Activated naive CD4-positive, alpha-beta T cell treated with anti-CD3 and anti-CD28 coated beads, Interleukin-2, amount 50 U/mL, for 24 hours (primary cell): Measurements from ENCODE around the gene PTPN14.

Experiments
- H3K27ac Mint-ChIP-seq: one replicate; pipeline ENCODE4 v1.8.0; 2021; ENCODE audit warnings: mild to moderate bottlenecking, mixed read lengths
- H3K27me3 Mint-ChIP-seq: one replicate; pipeline ENCODE4 v1.8.0; 2021; ENCODE audit warnings: mixed read lengths
- H3K36me3 Mint-ChIP-seq: one replicate; pipeline ENCODE4 v1.8.0; 2021; ENCODE audit warnings: mixed read lengths
- H3K4me1 Mint-ChIP-seq: one replicate; pipeline ENCODE4 v1.8.0; 2021; ENCODE audit warnings: mixed read lengths
- H3K4me3 Mint-ChIP-seq: one replicate; pipeline ENCODE4 v1.8.0; 2021; ENCODE audit warnings: mild to moderate bottlenecking, mixed read lengths
- H3K9me3 Mint-ChIP-seq: one replicate; pipeline ENCODE4 v1.8.0; 2021; ENCODE audit warnings: mixed read lengths

The PTPN14 gene

DNA sequence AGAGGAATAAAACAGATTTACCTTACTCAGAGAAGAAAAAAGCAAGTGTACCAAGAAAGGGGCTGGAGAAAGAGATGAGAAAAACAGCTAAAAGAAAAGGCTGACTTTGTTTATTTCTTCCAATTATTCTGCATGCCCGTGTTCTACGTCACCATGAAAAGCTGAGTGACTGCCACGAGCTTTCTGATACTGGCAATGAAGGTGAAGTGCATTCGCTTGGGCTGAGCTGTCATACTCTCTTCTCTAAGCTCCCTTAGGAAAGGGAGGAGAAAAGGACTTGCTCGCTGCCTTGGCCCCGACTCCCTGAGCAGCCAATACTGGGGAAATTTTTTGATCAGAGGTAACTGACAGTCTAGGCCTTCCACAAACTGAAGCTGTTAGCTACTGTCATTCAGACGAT lies 165.1 kb downstream of the PTPN14 start:
- Mint-ChIP-seq H3K27ac (no peak overlapping the region), H3K9me3 (no peaks in the 10 kb centered on the region), H3K36me3 (no peaks in the 10 kb centered on the region), H3K4me1 (no peaks in the 10 kb centered on the region), H3K4me3 (no peak overlapping the region), H3K27me3 (no peaks in the 10 kb centered on the region)

DNA sequence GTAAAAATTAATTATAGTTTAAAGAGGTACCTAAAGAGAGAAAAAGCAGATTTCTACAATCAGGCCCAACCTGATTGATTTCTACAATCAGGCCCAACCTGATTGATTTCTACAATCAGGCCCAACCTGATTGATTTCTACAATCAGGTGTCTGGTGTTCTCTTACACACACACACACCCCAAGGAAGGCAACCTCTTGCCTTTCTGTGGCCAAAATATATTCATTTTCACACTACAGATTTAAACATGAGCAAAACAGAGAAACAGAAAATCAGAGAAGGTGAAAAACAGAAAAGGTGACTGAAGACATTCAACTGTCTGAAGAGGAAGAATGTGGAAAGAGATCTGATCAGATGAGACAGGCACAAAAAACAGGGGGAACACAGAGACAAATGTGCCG lies 166.0 kb downstream of the PTPN14 start:
- H3K4me3 Mint-ChIP-seq = no peak overlapping the region
- H3K4me1 Mint-ChIP-seq = no peaks in the 10 kb centered on the region
- no peak overlapping the region for H3K27ac Mint-ChIP-seq
- H3K27me3 Mint-ChIP-seq = no peaks in the 10 kb centered on the region
- no peaks in the 10 kb centered on the region for H3K9me3 Mint-ChIP-seq
- H3K36me3 Mint-ChIP-seq = no peaks in the 10 kb centered on the region

DNA sequence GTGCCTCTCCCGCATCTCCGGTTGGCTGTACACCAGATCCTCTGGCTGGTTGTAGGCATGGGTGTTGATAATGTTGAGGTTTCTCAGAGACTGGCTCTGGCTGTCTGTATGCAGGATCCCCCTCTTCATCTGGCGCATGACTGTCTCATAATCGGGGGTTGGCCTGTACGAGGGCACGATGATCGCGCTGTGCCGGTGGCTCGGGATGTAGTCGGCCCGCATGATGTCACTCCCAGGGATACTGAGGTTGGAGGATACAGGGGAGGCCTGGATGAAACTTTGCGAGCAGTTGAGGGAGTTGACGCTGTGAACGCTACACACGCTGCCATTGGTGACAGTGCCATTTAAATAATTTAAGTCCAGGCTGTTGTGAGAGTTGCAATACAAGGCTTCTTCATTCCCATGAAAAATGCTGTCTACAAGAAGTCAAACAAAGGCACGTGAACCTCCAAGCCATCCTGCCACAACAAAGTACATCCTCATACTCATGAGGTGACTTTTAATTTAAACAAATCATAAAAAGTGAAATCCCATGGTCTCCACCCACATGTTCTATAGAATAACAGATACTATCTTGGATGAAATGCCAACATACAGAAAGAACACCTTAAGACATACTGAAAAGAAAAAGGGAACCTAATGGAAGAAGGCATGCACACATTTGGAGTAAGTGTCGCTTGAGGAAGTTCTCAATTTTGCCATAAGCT lies 166.9 kb downstream of the PTPN14 start:
- Mint-ChIP-seq H3K4me3 (no peak overlapping the region), H3K27me3 (no peaks in the 10 kb centered on the region), H3K9me3 (no peaks in the 10 kb centered on the region), H3K36me3 (no peaks in the 10 kb centered on the region), H3K27ac (no peak overlapping the region), H3K4me1 (no peaks in the 10 kb centered on the region)

DNA sequence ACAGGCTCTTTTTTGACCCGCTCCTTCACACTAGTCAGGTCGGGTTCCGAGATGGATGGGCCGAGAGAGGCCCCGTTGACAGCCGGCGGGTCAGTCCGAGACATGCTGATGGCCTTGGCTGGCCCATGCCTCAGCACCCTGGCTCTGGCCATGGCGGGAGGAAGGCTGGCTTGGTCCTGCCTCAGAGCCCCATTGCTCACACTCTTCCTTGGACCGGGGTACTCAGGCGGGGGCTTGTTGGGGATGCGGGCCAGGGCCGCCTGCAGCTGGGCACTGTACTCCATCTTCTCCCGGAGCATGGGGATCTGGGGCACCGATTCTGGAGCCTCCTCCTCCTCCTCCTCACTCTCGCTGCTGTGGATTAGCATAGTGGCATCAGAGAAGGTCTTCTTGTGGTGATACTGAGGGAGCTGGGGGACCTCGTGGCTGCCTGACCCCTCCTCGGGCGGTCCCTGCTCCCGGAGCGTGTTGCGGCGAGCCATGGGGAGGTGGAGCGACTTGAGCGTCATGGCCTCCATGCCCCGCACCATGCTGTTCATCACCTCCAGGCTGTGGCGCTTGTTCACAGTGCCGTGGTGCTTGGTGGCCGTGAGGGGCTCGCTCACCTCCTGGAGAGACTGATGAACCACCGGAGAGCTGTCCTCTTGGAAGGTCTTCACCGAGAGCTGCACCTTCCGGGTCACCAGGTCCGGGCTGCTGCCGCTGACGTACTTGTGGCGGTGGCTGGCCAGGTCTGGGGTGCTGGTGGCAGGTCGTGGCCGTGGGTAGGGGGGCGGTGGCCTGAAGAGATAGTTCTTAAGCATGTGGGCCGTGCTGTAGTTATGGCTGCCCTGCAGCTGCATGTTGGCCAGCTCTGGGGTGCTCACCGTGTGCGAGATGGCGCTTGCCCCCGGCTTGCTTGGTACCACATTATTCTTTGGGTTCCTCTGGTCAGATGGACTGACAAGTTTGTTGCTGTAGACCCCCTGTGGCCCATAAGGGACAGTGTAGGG lies 167.7 kb downstream of the PTPN14 start:
- no peaks in the 10 kb centered on the region for H3K4me1 Mint-ChIP-seq
- no peaks in the 10 kb centered on the region for H3K36me3 Mint-ChIP-seq
- no peak overlapping the region for H3K27ac Mint-ChIP-seq
- H3K27me3 Mint-ChIP-seq = no peaks in the 10 kb centered on the region
- H3K9me3 Mint-ChIP-seq = no peaks in the 10 kb centered on the region
- no peak overlapping the region for H3K4me3 Mint-ChIP-seq

DNA sequence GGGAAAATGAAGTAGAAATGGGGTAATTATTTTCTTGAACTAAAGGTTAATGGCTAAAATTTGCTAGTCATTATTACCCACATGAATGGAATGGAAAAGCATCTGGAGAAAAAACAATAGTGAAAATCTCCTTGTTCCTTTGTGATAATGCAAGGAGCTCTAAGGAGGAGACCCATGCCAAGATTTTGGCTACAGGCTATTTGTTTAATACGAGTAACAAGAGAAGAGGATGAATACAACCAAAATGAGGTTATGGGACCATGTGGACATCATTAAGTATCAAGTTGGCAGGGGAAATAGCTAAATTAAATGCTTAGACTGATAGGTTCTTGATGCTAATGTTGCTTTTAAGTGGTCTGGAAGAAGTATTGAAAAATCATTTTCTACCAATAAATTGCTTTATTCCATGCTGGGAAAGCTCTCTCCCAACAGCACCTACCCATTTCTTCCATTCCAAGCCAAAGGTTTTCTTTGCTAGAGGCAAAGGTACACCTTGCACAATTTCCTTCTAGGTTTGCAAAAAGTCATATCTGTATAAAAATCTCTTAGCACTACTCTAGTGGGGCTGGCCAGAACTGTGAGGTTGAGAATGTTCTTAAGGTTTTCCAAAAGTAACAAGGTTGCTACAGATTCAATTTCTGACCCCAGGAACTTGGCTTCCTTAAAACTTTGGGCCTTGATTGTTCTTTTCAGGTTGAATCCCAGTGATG lies 170.3 kb downstream of the PTPN14 start:
- no peak overlapping the region for H3K27ac Mint-ChIP-seq
- no peaks in the 10 kb centered on the region for H3K27me3 Mint-ChIP-seq
- no peaks in the 10 kb centered on the region for H3K36me3 Mint-ChIP-seq
- H3K4me3 Mint-ChIP-seq = no peak overlapping the region
- no peaks in the 10 kb centered on the region for H3K9me3 Mint-ChIP-seq
- no peaks in the 10 kb centered on the region for H3K4me1 Mint-ChIP-seq

DNA sequence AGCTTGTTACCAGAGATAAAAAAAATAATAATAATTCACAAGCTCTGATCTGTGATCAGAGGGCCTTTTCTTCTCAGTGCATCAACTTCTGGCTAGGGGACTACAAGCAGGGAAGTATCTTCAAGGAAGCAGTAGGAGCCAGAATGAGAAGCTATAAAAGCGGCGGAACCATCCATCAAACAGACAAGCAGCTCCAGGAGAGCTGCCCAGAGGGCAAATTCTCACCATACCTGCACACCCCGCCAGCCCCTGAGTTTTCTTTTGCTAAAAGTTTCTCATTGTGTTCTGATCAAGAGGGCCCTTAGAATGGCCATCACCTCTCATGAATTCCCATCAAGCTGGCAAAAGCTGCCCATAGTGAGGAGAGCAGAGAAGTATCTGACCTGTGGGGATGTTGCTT lies 171.0 kb downstream of the PTPN14 start:
- Mint-ChIP-seq H3K9me3 (no peaks in the 10 kb centered on the region), H3K27me3 (no peaks in the 10 kb centered on the region), H3K27ac (no peak overlapping the region), H3K36me3 (no peaks in the 10 kb centered on the region), H3K4me1 (no peaks in the 10 kb centered on the region), H3K4me3 (no peak overlapping the region)

DNA sequence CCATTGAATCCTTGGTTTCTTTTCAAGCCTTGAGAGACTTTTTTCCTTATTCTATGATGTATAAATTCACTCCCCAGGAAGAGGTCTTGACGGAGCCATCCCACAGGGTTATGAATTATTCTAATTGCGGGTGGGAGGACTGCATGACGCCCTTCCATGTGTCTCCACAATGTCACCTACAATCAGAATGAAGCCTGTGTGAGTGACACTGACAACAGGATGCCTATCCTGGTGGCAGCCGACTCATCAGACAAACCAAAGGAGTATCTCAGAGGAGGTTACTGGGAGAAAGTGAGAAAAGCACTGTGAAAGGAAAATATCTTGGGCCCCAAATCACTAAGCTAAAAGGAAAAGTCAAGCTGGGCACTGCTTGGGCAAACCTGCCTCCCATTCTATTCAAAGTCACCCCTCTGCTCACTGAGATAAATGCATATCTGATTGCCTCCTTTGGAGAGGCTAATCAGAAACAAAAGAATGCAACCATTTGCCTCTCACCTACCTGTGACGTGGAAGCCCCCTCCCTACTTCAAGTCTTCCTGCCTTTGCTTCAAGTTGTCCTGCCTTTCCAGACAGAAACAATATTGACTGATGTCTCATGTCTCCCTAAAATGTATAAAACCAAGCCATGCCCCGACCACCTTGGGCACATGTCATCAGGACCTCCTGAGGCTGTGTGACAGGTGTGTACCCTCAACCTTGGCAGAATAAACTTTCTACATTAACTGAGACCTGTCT lies 172.0 kb downstream of the PTPN14 start:
- H3K27ac Mint-ChIP-seq = no peak overlapping the region

DNA sequence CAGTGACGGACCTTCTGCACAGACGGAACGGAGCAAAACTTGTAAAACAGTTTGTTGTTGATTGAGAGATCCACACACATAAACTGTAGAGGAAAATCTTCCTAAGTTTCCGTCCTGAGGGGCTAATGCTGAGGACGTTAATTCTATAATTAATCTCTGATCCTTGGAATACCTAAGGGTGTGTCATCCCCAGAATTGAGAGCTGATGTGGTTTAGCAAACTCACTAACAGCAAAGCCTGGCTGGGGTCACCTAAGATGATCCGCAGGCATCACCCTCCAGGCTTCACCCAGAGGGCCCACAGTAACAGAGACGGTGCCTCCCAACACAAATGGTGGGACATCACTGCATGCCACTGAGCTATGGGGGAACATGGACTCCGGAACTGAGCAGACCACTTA lies 172.9 kb downstream of the PTPN14 start:
- no peaks in the 10 kb centered on the region for H3K36me3 Mint-ChIP-seq
- H3K27me3 Mint-ChIP-seq = no peaks in the 10 kb centered on the region
- no peak overlapping the region for H3K4me3 Mint-ChIP-seq
- no peaks in the 10 kb centered on the region for H3K4me1 Mint-ChIP-seq
- no peak overlapping the region for H3K27ac Mint-ChIP-seq
- H3K9me3 Mint-ChIP-seq = no peaks in the 10 kb centered on the region

More for the DNA sequence above, 172.0 kb downstream of the PTPN14 start:
- Mint-ChIP-seq H3K9me3 (no peaks in the 10 kb centered on the region), H3K36me3 (no peaks in the 10 kb centered on the region), H3K27me3 (no peaks in the 10 kb centered on the region), H3K4me3 (no peak overlapping the region), H3K4me1 (no peaks in the 10 kb centered on the region)

DNA sequence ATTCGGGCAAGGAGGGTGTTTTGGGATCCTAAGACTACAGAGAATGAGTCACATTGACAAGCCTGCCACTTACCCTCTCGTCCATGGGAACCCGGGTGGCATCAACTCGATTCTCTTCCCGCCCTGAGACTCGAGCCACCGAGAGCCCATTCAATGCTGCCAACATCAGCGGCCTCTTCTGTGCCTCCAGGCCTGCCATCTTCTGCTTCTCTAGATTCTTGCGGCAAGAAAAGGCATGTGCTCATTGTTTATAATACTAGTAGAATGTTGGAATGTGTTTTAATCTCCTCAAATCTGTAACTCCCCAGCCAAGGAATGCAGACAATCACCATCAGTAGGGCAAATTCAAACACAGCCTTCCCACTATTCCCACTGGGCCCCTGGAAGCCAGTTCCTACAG lies 173.5 kb downstream of the PTPN14 start:
- Mint-ChIP-seq H3K36me3 (no peaks in the 10 kb centered on the region), H3K4me1 (no peaks in the 10 kb centered on the region), H3K9me3 (no peaks in the 10 kb centered on the region), H3K27ac (no peak overlapping the region), H3K27me3 (no peaks in the 10 kb centered on the region), H3K4me3 (no peak overlapping the region)

DNA sequence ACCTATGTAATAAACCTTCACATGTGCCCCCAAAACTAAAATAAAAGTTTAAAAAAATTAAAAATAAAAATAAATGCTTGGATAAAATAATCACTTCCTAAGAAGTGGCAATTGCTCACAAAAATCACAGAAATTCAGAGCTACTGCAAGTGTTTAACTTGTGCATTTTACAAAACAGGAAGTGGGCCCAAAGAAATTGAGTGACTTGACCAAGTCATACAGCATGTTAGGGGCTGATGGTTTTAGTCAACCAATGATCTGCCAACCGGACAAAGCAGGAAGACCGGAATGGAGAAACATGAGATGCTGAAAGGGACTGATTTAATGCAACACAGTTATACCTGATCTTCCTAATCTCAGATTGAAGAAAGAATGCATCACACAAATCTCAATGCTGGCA lies 173.9 kb downstream of the PTPN14 start:
- Mint-ChIP-seq H3K4me3 (no peak overlapping the region), H3K36me3 (no peaks in the 10 kb centered on the region), H3K27me3 (no peaks in the 10 kb centered on the region), H3K4me1 (no peaks in the 10 kb centered on the region), H3K27ac (no peak overlapping the region), H3K9me3 (no peaks in the 10 kb centered on the region)

DNA sequence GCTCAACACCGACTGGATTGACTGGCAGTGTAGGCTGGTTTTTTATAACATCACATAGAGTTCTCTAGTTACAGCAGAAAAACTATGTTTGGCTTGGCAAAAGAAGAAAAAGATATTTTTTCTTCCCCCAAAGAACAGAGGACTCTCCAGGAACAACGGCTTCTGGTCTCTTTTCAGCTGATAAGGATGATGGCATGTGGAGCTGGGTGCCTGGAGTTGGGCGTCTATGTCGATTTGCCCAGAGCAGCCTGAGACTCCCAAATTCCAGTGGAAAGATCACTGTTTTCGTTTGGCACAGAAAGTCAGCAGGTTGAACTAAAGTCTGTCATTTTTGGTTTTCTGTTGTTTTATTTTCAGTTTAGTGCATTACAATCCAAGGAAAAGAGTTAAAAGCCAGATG lies 179.3 kb downstream of the PTPN14 start:
- no peak overlapping the region for H3K4me3 Mint-ChIP-seq
- H3K27me3 Mint-ChIP-seq = peaks cover 6% of the 10 kb centered on the region
- H3K9me3 Mint-ChIP-seq = no peaks in the 10 kb centered on the region

DNA sequence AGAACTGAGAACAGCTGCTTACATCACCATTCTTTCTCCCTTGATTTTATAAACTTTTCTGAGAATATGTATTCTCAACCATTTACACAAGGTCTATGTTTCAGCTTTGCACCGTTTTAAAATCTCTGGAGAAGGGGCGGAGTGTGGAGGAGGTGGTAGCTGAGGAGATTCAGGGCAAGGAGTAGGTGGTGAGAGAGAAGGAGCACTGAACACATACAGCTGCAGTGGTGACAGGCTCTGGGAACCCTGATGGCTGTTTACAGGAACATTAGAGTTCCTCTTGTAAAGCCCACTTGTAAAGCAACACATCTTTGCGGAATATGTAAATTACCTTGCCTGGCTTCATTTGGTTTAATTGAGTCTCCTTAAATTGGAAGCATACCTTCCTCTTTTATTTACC lies 180.8 kb downstream of the PTPN14 start:
- no peaks in the 10 kb centered on the region for H3K9me3 Mint-ChIP-seq
- no peak overlapping the region for H3K27ac Mint-ChIP-seq
- H3K4me1 Mint-ChIP-seq = no peaks in the 10 kb centered on the region
- H3K36me3 Mint-ChIP-seq = no peaks in the 10 kb centered on the region
- peaks cover 10% of the 10 kb centered on the region for H3K27me3 Mint-ChIP-seq
- no peak overlapping the region for H3K4me3 Mint-ChIP-seq

More for the DNA sequence above, 179.3 kb downstream of the PTPN14 start:
- Mint-ChIP-seq H3K36me3 (no peaks in the 10 kb centered on the region), H3K4me1 (no peaks in the 10 kb centered on the region), H3K27ac (no peak overlapping the region)

DNA sequence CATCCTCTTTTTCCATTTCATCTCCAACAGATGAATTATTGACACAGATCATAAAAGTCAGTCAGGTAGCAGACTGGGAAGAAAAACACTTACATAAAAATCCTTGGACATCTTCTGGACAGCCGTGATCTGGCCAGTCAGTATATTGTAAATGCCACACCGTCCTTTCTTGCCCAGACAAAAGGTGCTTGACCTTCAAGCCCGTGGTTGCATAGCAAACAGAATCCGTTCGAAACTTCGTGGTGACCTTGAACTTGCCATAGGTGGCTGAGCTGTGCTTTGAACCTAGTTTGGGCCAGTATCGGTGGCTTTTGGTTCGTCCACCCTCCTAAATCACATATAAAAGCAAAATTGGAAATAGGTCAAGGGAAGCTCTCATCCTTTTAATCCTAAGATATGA lies 182.0 kb downstream of the PTPN14 start:
- no peak overlapping the region for H3K27ac Mint-ChIP-seq
- H3K36me3 Mint-ChIP-seq = no peaks in the 10 kb centered on the region
- peaks cover 15% of the 10 kb centered on the region for H3K27me3 Mint-ChIP-seq
- H3K4me3 Mint-ChIP-seq = no peak overlapping the region
- H3K4me1 Mint-ChIP-seq = no peaks in the 10 kb centered on the region
- no peaks in the 10 kb centered on the region for H3K9me3 Mint-ChIP-seq

DNA sequence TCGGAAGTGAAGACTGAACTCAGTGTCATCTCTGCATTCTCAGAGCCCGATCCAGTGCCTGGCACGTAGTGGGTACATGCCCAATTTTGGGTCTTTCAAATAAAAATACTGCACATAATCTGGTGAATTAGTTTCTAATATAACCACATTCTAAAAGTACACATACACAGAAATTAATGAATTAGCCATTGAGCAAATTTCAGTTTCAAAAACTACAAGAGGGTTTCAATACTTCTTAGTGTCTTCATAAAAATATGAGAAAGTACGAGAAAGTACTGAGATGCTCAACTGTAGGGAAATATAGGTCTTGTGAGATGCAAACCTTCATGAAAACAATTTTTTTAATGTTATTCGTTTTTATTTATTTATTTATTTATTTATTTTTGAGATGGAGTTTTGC lies 183.6 kb downstream of the PTPN14 start:
- Mint-ChIP-seq H3K27ac (no peak overlapping the region), H3K4me1 (no peaks in the 10 kb centered on the region), H3K4me3 (no peak overlapping the region), H3K27me3 (peaks cover 23% of the 10 kb centered on the region), H3K9me3 (no peaks in the 10 kb centered on the region), H3K36me3 (no peaks in the 10 kb centered on the region)

DNA sequence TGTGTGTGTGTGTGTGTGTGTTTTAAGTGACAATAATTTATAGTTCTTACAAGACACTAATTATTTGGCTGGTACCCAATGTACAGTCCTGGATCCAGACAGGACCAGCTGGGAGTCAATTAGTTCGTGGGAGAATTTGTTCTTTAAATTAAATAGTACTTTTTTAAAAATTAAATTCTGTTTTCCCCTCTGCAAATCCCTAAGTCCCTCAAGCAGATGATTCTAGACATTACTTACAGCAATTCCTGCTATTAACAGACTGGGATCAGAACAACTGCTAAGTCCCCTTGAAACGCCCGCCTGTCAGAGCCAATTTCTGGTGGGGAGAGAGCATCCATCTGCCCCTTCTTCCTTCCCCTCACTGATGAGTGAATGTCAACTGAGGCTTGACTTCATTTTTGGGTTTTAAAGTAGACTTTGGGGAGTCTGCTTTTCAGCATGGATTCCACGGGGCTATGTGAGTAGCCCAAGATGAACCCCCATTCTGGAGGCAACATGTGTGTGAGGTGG lies 186.6 kb downstream of the PTPN14 start:
- H3K27me3 Mint-ChIP-seq = peaks cover 36% of the 10 kb centered on the region
- H3K4me1 Mint-ChIP-seq = no peaks in the 10 kb centered on the region
- H3K27ac Mint-ChIP-seq = no peak overlapping the region
- no peak overlapping the region for H3K4me3 Mint-ChIP-seq
- H3K9me3 Mint-ChIP-seq = no peaks in the 10 kb centered on the region
- H3K36me3 Mint-ChIP-seq = no peaks in the 10 kb centered on the region
